ENCODE measurements around the gene C5orf63.

The C5orf63 gene

GRCh38 chr5:127031147-127031862 lies 42.0 kb downstream of the C5orf63 start:
- Histone ChIP-seq H3K27ac (ENCODE audit: low read length) (no peak overlapping the region), H3K79me2 (ENCODE audit: low read length) (peaks cover 8% of the 10 kb centered on the region; the same call in 1 of the 2 replicates), H3K36me3 (replicated peaks; ENCODE audit: low read depth, low read length) (no peaks in the 10 kb centered on the region), H3K9me3 (ENCODE audit: insufficient read depth, low read length) (no peaks in the 10 kb centered on the region), H3K27me3 (ENCODE audit: low read depth, low read length) (no peaks in the 10 kb centered on the region; the same call in 1 of the 2 replicates), H3K4me1 (ENCODE audit: low read length) (peaks cover 15% of the 10 kb centered on the region), H3K4me2 (ENCODE audit: low read length) (peak overlapping the region; percentile 96), H4K20me1 (ENCODE audit: insufficient read depth, low read length) (no peaks in the 10 kb centered on the region), H3K9ac (ENCODE audit: low read length) (peak overlapping the region; percentile 65), H2AFZ (ENCODE audit: low read depth, low read length) (peak overlapping the region; percentile 94), H3K4me3 (ENCODE audit: low read length) (peak overlapping the region; percentile 90)
- no peak for TF ChIP-seq EZH2phosphoT487 (IDR thresholded peaks at IDR 0.05; ENCODE audit: low read depth)
- TF ChIP-seq CTCF (IDR thresholded peaks at IDR 0.05; ENCODE audit: low read depth, low read length) = no peak

- Histone ChIP-seq H3K27ac (ENCODE audit: low read length) (peak within 1 kb of the TSS; percentile 27; the same call in 1 of the 2 replicates), H3K36me3 (replicated peaks; ENCODE audit: low read depth, low read length) (no peaks in the 10 kb centered on the region), H2AFZ (ENCODE audit: low read depth, low read length) (peak within 1 kb of the TSS; percentile 94), H3K4me1 (ENCODE audit: low read length) (peaks cover 15% of the 10 kb centered on the region), H3K27me3 (ENCODE audit: low read depth, low read length) (no peaks in the 10 kb centered on the region; the same call in 1 of the 2 replicates), H3K79me2 (ENCODE audit: low read length) (peaks cover 8% of the 10 kb centered on the region; the same call in 1 of the 2 replicates), H3K4me2 (ENCODE audit: low read length) (peak within 1 kb of the TSS; percentile 96), H3K9me3 (ENCODE audit: insufficient read depth, low read length) (no peaks in the 10 kb centered on the region), H4K20me1 (ENCODE audit: insufficient read depth, low read length) (no peaks in the 10 kb centered on the region), H3K4me3 (ENCODE audit: low read length) (peak within 1 kb of the TSS; percentile 90), H3K9ac (ENCODE audit: low read length) (peak within 1 kb of the TSS; percentile 74)
- TF ChIP-seq EZH2phosphoT487 (IDR thresholded peaks at IDR 0.05; ENCODE audit: low read depth) (no peak), CTCF (IDR thresholded peaks at IDR 0.05; ENCODE audit: low read depth, low read length) (peak; percentile 25; the same call in 1 of the 2 replicates)
Measured at GRCh38 chr5:127030259-127031146, 42.8 kb downstream of the C5orf63 start, which contains the start of gene MARCHF3. Gene MARCHF3, minus strand, starts transcription at chr5:127030558. Its CDS starts 112,387 bp downstream, at chr5:126918171.

- peak overlapping the region; percentile 90 for H3K4me3 ChIP-seq (ENCODE audit: low read length)
- no peaks in the 10 kb centered on the region for H3K9me3 ChIP-seq (ENCODE audit: insufficient read depth, low read length)
- H3K27me3 ChIP-seq (ENCODE audit: low read depth, low read length) = no peaks in the 10 kb centered on the region; the same call in 1 of the 2 replicates
- H3K9ac ChIP-seq (ENCODE audit: low read length) = peak overlapping the region; percentile 74
- peaks cover 8% of the 10 kb centered on the region; the same call in 1 of the 2 replicates for H3K79me2 ChIP-seq (ENCODE audit: low read length)
- H3K4me2 ChIP-seq (ENCODE audit: low read length) = peak overlapping the region; percentile 87
- TF ChIP-seq CTCF (IDR thresholded peaks at IDR 0.05; ENCODE audit: low read depth, low read length) = peak; percentile 16
- TF ChIP-seq EZH2phosphoT487 (IDR thresholded peaks at IDR 0.05; ENCODE audit: low read depth) = no peak
- H2AFZ ChIP-seq (ENCODE audit: low read depth, low read length) = peak overlapping the region; percentile 56; the same call in 1 of the 2 replicates
- H3K27ac ChIP-seq (ENCODE audit: low read length) = 0 out of 2 replicates have a peak overlapping the region, but pooled peaks have one; percentile 9
- H3K36me3 ChIP-seq (replicated peaks; ENCODE audit: low read depth, low read length) = no peaks in the 10 kb centered on the region
- peaks cover 15% of the 10 kb centered on the region for H3K4me1 ChIP-seq (ENCODE audit: low read length)
- no peaks in the 10 kb centered on the region for H4K20me1 ChIP-seq (ENCODE audit: insufficient read depth, low read length)
Measured at GRCh38 chr5:127029581-127030258, 43.6 kb downstream of the C5orf63 start.

Measured in OCI-LY3 (cell line).